Articular chondrocyte of knee joint (primary cell): ENCODE results near the gene AQP6. TPM values are rescaled to one million over a fixed set of nuclear protein-coding genes. Genes with fewer than 3 reads are reported as not detected.

Experiments
- total RNA-seq: library from RNA; depleted of rRNA; stranded (reverse); fragments of >200 nt; gene quantifications from 2 replicates; pipeline ENCODE4 v1.2.3, GENCODE V29; 2012

Gene AQP6
- not detected in 2 replicates for total RNA-seq

DNA sequence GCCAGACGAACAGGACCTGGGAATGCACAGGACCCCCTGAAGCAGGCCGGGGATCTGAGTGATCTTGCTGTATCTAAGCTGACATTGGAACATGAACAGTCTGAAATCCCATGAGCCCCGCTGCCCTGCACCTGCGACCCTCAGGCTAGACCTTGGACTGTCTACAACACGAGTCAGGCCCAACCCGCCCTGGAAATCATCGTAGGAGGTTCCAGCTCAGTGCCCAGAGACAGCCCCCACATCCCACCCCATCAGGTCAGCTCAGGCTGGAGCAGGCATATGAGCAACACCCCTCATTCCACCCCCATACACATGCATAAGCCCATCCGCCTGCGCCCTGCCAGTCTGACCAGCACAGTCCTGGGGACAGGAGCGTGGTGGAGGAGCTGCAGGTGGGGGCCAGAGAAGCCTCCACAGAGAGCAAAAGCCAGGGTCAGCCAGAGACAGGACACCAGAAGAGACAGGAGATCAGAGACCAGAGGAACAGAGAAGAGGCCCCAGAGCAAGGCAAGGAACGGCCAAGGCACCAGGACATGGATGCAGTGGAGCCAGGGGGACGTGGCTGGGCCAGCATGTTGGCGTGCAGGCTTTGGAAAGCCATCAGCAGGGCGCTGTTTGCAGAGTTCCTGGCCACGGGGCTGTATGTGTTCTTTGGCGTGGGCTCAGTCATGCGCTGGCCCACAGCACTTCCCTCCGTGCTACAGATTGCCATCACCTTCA, at the start of gene AQP6:
TSS of gene AQP6 (plus strand) at position 307 of the 720 bp plus-strand sequence. CDS start at position 534, 227 bp downstream.

GRCh38 chr12:49950273-49951251, 22.2 kb upstream of the AQP6 start, which contains the start of gene AQP2:
TSS of gene AQP2 (plus strand) at chr12:49950737. CDS start at chr12:49950831, 94 bp downstream.

DNA sequence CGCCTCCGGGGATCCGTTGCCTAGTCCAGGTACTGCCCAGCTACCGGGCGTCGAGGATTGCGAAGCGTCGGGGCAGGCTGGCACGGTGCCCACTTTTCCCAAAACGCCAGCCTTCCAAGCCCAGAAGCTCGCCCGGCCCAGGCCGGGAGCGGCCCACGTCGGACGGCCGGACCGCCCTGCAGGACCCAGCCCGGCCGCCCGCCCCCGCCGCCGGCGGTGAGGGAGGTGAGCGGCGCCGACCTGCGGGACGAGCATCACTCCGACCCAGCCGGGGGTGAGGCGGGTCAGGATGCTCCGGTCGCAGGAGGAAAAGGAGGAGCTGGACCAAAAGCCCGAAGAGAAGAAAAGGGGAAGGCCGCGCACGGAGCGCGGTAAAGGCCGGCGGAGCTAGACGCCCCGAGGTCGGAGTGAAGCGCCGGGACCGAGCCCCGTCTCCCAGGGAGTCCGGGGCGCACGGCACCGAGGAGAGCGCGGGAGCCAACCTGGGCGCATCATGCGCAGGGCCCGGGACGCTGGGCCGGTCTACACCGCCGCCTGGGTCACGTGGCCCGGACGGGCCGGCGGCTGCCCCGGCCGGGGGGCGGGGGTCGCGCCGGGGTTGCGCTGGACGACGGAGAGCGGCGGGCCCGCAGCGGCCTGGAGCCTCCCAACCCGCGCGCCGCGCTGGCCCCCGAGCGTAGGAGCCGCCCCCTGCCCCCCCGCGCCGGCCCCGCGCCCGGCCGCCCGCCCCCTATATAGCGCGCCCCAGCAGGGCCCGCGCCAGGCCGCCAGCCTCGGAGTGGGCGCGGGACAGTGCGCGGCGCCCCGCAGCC, 11.4 kb upstream of the AQP6 start, which contains the start of gene AQP5:
TSS of gene AQP5 (plus strand) at position 762 of the 812 bp plus-strand sequence. CDS start 146 bp downstream, outside the sequence.

GRCh38 chr12:50025187-50026059, 52.7 kb downstream of the AQP6 start, which contains the start of gene RACGAP1:
TSS of gene RACGAP1 (minus strand) at chr12:50025494. CDS start at chr12:50016715, 8,779 bp downstream.

Other genes starting within 250 kb of the AQP6 start
- 588 and 616 TPM in 2 replicates for gene TMBIM6, start 231.4 kb upstream of the AQP6 start, total RNA-seq
- 21.6 and 21.7 TPM in 2 replicates for gene NCKAP5L, start 144.5 kb upstream of the AQP6 start, total RNA-seq
- gene BCDIN3D, start 129.8 kb upstream of the AQP6 start, total RNA-seq: 5.0 and 5.1 TPM in 2 replicates
- 3.0 and 5.2 TPM in 2 replicates for gene FAIM2, start 69.0 kb upstream of the AQP6 start, total RNA-seq
- not detected in 2 replicates for gene AQP2, start 22.2 kb upstream of the AQP6 start, total RNA-seq
- 0.13 TPM in 1 of 2 replicates, not detected in the other for gene AQP5, start 11.1 kb upstream of the AQP6 start, total RNA-seq
- gene RACGAP1, start 52.5 kb downstream of the AQP6 start, total RNA-seq: 55.5 and 71.2 TPM in 2 replicates
- 3.6 and 3.7 TPM in 2 replicates for gene ASIC1, start 84.6 kb downstream of the AQP6 start, total RNA-seq
- gene SMARCD1, start 112.4 kb downstream of the AQP6 start, total RNA-seq: 47.7 and 48.5 TPM in 2 replicates
- gene GPD1, start 131.1 kb downstream of the AQP6 start, total RNA-seq: 0.11 and 0.13 TPM in 2 replicates
- 28.9 and 37.8 TPM in 2 replicates for gene COX14, start 139.3 kb downstream of the AQP6 start, total RNA-seq
- 43.2 and 45.5 TPM in 2 replicates for gene CERS5, start 194.4 kb downstream of the AQP6 start, total RNA-seq